GM19240 (cell line): ENCODE measurements around the gene TMEM141.
"Not testable (repeated sequence)": the region's sequence is repeated elsewhere in the genome, so short reads cannot be mapped to it uniquely, and the experiment has no call there.

Experiments
- DNase-seq: peaks from one replicate; pipeline ENCODE4 v3.0.0; 2011; ENCODE audit warnings: low spot score; ENCODE audit not compliant: insufficient read length

Gene TMEM141

GRCh38 chr9:136794281-136794999 is 3.3 kb downstream of the TMEM141 start:
- DNase-seq = no peak

- DNase-seq = no peak
Measured at GRCh38 chr9:136795000-136795348, 3.8 kb downstream of the TMEM141 start.

- no peak for DNase-seq
Measured at GRCh38 chr9:136796238-136796774, 5.2 kb downstream of the TMEM141 start, which contains the start of gene CCDC183. Gene CCDC183 (plus strand): TSS chr9:136796338. CDS start chr9:136796398, 60 bp downstream.

GRCh38 chr9:136796775-136797347 is 5.7 kb downstream of the TMEM141 start:
- DNase-seq = not testable (repeated sequence)

GRCh38 chr9:136798708-136799078 is 7.5 kb downstream of the TMEM141 start:
- DNase-seq = no peak

- DNase-seq = no peak
Measured at GRCh38 chr9:136799079-136799853, 8.1 kb downstream of the TMEM141 start.

- DNase-seq = peak; percentile 67
Measured at GRCh38 chr9:136799854-136800657, 8.9 kb downstream of the TMEM141 start.

- no peak for DNase-seq
Measured at GRCh38 chr9:136802321-136802720, 11.2 kb downstream of the TMEM141 start.

GRCh38 chr9:136803009-136803550 is 11.9 kb downstream of the TMEM141 start:
- not testable (repeated sequence) for DNase-seq

- no peak for DNase-seq
Measured at GRCh38 chr9:136803551-136804508, 12.7 kb downstream of the TMEM141 start.

- no peak for DNase-seq
Measured at GRCh38 chr9:136804509-136805206, 13.5 kb downstream of the TMEM141 start.

- DNase-seq = no peak
Measured at GRCh38 chr9:136805207-136805740, 14.1 kb downstream of the TMEM141 start.

- no peak for DNase-seq
Measured at GRCh38 chr9:136806067-136806466, 14.9 kb downstream of the TMEM141 start.

- no peak for DNase-seq
Measured at GRCh38 chr9:136806631-136807201, 15.6 kb downstream of the TMEM141 start.

- peak; percentile 97 for DNase-seq
Measured at GRCh38 chr9:136807281-136808074, 16.3 kb downstream of the TMEM141 start, which contains the start of gene RABL6. Gene RABL6 (plus strand): TSS chr9:136807948. CDS start chr9:136808197, 249 bp downstream.

- DNase-seq = no peak
Measured at GRCh38 chr9:136808075-136808805, 17.1 kb downstream of the TMEM141 start.

GRCh38 chr9:136808806-136809158 is 17.6 kb downstream of the TMEM141 start:
- DNase-seq = no peak
